H4 (cell line): Measurements from ENCODE around the gene CDA. TPM values are rescaled to one million over a fixed set of nuclear protein-coding genes. Genes with fewer than 3 reads are reported as not detected.
"Not testable (repeated sequence)": the region's sequence is repeated elsewhere in the genome, so short reads cannot be mapped to it uniquely, and the experiment has no call there.

Source experiments
- DNase-seq: peaks from one replicate; pipeline ENCODE4 v3.0.0-alpha.2; 2015; ENCODE audit warnings: low spot score
- total RNA-seq: library from RNA; depleted of rRNA; stranded (reverse); fragments of >200 nt; shearing (Covaris generic); gene quantifications from 2 replicates; pipeline ENCODE4 v1.2.3, GENCODE V29; 2014

The CDA gene
- total RNA-seq, 1 experiment from 2014 or later = not detected

DNA sequence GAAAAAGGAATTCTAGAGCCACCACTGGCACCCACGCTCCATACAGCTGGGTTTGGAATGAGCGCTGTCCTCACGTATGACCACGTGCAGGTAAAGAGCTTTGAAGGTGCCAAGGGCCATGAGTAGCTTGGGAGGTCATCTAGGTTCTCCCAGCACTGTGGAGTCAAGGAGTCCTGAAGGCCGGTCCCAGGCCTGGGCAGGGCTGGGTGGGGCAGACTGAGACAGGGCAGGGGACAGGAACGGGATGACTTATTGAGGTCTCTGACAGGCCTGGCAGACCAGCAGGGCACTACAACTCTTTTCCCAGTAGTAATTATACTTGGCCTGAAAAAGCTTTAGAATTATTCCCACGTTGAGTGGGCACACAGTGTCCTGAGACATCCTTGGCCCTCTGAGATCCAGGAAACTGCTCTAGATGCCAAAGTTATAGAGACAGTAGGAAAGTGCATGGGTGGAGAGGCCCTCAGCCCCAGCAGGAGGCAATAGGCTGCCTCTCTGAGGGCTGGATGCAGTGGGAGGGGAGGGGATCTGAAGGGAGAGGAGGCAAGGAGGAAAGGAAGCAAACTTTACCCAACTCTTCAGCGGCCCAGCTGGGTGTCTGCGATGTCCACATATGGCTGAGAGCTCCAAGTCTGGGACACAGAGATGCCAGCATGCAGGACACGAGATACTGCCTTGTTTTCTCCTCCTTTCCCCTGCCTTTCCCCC lies 1.8 kb upstream of the CDA start:
- no peak for DNase-seq

- DNase-seq = peak; percentile 54
Measured at GRCh38 chr1:20587661-20588053, 1.2 kb upstream of the CDA start.

GRCh38 chr1:20589331-20590278 lies 708 bp downstream of the CDA start:
- DNase-seq = no peak

DNA sequence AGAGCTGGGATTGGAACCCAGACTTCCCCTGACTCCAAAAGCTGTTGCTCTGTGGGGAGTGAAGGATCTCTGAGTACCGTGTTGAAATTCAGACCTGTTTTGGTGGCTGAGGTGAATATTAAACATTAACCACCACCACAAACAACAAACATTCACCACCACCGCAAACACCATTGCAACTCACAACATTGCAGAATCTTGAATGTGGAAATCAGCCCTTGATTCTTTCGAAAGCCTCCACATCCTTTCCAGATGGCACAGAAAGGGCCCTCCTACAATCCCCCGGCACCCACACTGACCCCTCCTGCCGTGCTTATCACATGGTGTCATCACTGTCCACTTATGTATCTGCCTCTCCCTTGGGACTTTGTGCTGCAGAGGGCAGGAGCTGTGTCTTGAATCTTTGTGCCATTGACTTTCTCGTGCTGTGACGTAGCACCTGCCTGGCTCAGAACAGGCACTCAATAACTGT lies 1.4 kb downstream of the CDA start:
- no peak for DNase-seq

GRCh38 chr1:20593756-20594155 lies 4.9 kb downstream of the CDA start:
- no peak for DNase-seq

DNA sequence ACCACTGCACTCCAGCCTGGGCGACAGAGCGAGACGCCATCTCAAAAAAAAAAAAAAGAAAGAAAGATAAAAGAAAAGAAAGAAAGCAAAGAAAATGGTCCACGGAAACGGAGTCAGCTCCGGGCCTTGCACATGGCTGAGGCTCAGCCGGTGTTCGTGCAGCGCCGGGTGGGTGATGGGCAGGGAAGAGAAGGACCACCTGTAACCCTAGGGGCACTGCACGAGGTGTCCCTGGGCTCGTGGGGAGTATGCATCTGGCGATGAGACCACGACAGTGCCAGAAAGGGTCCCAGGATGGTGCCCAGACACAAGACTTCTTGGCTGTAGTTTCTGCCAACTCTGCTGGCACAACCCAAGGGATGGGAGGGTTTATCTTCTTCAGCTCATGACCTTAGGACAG lies 5.8 kb downstream of the CDA start:
- DNase-seq = no peak

- no peak for DNase-seq
Measured at GRCh38 chr1:20596106-20596505, 7.2 kb downstream of the CDA start.

DNA sequence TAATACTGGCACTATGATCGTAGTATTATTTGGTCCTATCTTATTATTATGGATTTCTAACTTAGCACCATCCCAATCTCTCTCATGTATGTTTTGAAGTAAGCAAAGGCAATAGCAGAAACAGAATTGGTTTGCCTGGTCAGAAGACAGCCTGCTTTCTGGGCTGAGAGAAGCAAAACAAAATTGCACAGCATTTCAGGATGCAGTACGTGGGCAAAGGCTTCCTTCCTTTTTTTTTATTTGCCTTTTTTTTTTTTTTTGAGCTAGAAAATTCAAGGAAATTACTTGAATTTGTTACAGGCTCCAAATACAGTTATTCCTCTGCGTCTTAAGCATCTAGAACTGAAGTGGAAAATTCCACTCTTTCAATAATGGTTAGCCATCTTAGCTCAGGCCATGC lies 8.8 kb downstream of the CDA start:
- no peak for DNase-seq

GRCh38 chr1:20600156-20600555 lies 11.3 kb downstream of the CDA start:
- DNase-seq = no peak

DNA sequence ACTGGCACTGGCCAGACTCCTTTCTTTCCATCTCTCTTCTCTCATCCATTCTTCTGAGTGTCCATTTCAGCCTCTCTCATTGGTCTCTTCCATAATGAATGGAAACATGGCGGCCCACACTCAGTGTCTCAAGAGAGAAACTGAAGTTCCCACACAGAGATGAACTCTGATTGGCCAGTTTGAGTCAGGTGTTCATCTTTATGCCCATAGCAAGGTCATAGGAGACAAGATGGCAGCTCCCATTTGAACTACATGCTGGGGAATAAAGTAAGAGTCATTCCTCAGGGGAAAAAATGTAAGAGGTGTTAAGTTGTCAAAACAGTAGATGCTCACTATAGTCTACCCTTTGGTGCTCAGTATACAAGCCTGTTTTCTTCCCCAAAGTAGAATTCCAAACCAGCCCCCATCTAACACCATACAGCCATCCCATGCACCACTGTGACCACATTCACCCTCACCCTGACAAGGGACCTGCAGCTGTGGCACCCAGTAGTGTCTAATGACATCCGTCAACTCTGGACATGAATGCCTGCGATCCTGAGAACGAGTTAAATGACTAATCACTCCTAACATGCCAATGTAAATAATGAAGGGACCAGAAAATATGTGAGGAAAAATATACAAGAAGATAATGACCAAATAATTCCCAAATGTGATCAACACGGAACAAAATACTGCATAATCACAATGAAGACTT lies 12.4 kb downstream of the CDA start:
- DNase-seq = no peak

- no peak for DNase-seq
Measured at GRCh38 chr1:20602851-20603450, 14.1 kb downstream of the CDA start.

- peak; percentile 54 for DNase-seq
Measured at GRCh38 chr1:20603504-20604464, 14.9 kb downstream of the CDA start.

GRCh38 chr1:20604678-20605077 lies 15.8 kb downstream of the CDA start:
- no peak for DNase-seq

DNA sequence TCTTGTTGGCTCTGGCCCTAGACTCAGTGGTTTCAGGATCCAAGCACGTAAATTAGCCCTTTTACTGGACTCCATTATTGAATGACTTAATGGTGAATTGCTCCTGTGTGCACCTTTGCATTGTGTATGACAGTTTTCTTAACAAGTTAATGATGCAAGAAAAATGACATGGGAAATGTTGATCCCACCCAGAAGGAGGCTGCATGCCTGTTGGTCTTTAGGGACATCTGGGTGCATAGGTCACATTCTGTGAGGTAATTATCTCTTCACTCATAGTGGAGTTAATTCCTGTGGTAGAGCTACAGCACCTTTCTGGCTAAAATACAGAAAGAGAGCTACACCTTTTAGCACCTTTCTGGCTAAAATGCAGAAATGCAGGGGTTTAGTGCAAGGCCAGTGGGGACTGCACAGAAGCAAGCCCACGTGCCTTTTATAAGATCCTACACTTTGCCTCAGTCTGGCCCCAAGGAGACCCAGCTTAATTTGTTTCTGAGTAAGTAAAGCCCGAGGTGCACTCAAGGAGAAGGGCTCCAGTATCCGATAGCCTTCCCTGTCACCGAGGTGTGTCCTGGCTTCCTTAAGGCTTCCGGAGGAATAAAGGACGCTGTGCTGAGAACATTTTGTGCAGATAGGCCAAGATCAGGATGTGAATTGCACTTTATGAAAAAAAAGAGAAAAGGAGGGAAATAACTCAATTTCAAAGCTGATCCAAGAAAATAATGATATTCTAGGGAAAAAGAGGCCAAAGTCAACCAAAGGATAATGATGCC lies 18.1 kb downstream of the CDA start:
- DNase-seq = not testable (repeated sequence)

- DNase-seq = no peak
Measured at GRCh38 chr1:20609541-20609940, 20.6 kb downstream of the CDA start.

DNA sequence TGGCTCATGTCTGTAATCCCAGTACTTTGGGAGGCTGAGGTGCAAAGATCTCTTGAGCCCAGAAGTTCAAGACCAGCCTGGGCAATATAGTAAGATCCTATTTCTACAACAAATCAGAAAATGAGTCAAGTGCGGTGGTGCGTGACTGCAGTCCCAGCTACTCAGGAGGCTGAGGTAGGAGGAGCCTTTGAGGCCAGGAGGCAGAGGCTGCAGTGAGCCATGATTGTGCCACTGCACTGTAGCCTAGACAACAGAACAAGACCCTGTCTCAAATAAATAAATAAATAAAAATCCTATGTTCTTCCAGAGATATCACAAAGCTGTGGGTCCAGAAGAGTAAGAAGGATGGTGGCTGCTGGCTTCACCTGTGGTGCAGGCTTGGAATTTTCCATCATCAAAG lies 22.1 kb downstream of the CDA start:
- DNase-seq = no peak

DNA sequence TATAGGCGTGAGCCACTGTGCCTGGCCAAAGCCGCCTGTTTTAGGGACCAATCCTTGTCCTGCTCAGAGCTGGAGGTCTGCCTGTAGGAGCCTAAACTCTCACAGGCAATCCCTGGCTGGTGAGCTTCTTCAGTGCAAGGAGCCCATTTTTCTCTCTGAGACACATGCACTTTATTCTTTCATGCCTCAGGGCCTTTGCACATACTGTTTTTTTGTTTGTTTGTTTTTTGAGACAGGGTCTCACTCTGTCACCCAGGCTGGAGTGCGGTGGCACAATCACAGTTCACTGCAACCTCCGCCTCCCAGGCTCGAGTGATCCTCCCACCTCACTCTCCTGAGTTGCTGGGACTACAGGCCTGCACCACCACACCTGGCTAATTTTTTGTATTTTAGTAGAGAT lies 22.8 kb downstream of the CDA start:
- no peak for DNase-seq

DNA sequence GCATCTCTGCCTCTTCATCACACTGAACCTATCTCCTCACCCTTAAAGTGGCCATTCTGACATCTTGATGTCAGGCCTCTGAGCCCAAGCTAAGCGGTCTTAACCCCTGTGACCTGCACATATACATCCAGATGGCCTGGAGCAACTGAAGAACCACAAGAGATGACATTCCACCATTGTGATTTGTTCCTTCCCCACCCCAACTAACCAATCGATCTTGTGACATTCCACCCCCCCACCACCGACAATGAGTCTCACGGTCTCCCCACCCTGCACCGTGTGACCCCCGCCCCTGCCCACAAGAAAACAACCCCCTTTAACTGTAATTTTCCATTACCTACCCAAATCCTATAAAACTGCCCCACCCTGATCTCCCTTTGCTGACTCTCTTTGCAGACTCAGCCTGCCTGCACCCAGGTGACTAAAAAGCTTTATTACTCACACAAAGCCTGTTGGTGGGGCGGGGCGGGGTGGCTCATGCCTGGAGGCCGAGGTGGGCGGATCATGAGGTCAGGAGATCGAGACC lies 23.4 kb downstream of the CDA start:
- peak; percentile 42 for DNase-seq

- no peak for DNase-seq
Measured at GRCh38 chr1:20614131-20614579, 25.3 kb downstream of the CDA start.
